Measurements from ENCODE around the gene BNIP3.

BNIP3 gene, protein sequence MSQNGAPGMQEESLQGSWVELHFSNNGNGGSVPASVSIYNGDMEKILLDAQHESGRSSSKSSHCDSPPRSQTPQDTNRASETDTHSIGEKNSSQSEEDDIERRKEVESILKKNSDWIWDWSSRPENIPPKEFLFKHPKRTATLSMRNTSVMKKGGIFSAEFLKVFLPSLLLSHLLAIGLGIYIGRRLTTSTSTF

DNA sequence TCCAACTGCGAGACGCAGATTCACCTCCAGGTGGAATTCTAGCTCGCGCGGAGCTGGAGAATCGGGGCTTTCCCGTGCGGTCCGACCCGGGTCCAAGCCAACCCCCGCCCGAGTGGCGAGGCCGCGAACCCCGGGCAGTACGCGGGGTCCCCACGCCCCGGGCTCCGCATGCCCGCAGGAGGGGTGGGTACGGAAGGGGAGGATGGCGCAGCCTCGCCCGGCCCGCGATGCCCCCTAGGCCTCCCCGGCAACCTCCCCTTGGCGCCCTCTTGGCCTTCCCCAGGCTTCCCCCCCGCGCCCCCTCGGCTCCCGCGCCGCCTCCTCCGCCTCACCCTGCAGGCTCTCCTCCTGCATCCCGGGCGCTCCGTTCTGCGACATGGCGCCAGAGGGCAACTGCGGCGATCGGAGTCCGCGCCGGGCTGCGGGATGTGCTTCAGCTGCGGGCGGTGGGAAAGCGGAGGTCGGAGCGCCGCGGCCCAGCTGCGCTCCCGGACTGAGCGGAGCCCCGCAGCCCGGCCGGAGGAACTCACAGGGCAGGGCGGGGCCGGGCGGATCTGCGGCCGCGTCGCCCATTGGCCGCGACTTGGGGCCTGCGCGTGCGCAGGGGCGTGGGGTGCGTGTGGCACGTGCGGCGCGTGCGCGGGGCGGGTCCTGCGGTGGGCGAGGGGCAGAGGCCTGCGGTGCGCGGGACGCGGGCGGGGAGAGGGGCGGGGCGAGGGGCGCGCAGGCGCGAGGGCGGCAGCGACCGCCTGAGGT is at the start of gene BNIP3:
BNIP3 (minus strand) TSS at position 495 of the 756 bp plus-strand sequence; CDS start at position 378, 117 bp downstream.
- peak; percentile 64 for DNase-seq

DNA sequence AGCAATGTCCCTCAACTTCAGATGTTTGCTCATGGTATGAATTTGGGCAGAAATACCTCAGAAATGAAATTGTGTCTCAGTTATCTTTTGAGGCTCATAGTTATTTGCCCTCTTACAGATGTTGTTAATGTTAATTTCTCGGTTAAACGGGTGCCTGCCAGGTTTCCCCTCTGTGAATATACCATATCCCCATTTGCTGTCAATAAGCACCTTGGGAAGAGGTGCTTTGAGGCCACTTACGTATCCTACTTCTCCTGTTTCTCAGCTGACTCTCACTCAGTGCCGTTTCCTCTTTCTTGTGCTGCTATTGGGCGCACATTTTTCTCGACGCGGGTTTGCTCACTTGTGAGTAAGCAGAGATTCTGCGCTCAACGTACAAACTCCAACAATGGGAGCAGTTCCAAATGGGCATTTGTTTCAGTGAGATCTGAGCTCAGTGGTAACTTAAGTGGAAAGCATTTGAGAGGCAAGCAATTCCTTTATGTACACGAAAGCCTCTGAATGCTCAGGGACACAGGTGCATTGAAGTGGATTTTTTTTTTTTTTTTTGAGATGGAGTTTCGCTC is 49.3 kb upstream of the BNIP3 start:
- DNase-seq = no peak

DNA sequence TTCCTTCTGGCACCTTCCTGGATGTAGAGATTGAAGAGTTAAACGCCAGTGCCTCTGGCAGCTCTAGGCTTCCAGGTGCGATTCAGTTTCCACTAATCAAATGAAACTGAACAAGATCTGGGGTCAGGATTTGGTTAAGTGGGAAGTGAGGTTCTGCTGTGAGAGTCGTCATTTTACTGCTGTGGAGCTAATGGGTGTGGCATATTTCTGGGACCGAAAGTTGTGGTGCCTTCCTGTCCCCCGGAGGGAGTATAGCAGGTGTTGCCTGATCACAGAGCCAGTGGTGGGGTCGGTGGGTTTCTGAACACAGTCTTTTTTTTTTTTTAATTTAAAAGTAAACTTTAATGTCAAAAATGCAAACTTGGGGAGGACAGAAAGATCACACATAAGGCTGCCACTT is 47.0 kb upstream of the BNIP3 start:
- no peak for DNase-seq

DNA sequence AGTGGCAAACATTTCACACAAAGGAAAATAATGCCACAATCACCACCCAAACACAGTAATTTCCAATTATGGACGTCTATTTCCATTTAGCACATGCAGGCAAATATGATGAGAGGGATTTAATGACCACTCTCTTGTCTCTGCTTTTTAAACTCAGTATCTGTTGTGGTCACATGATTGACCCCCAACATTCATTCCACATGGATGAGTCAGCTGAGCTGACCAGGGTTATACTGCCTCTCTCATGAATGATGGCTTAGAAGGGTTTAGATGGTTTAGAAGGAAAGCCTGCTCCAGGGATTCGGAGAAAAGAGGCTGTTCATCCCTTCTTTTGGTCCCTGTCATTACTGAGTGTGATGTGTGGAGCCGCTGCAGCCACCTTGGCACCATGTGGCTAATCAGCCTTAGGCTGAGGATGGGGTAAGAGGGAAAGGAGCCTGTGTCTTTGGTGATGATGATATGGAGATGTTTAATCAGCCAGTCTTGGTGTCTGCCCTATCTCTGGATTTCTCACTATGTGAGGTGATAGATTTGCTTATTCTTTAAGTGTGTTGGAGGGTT is 45.8 kb upstream of the BNIP3 start:
- no peak for DNase-seq

DNA sequence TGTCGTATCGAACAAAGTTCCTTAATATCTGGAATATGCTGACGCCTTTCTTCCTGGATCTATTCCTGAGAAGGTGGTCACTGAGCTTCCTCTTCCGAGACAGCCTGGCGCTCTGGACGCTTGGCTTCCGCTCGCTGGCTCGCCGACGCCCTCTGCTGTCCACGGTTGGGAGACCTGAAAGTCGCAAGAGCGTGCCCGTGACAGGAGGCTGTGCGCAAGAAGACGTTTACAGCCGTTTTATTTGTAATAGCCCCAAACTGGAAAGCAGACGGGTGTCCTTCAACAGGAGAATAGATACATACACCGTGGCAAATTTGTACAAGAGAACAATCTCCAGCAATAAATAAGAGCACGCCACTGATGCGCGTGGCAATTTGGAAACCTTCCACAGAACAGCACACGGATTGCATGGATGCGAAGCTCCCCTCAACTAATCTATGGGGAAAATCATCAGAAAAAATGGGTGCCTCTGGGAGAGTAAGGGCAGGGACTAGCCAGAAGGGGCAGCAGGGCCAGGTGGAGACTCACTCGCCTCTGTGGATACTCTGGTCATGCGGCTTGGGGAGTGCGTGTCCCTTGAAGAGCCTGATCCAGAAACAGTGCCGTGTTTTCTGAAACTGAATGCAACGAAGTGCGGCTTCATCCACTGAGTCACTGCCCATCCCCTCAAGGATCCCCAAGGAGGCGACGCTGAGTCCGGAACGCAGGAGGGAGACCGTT is 41.5 kb upstream of the BNIP3 start:
- DNase-seq = peak; percentile 10

DNA sequence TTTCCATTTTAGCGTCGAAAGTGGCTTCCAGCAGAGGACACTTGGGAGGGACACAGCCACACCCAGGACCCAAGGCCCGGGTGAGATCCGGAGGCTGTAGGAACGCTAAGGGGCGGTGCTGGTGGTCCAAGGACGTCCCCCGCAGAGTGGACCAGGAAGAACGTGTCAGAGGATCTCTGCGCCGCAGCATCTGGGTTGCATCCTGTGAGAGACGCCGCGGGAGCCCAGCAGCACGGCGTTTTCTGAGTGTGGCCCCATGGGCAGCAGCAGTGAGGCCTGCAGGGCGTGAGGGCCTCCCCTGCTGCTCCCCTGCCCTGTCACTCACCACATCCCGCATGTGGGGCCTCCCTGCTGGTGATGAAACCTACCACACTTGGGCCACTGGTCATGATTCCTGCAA is 40.5 kb upstream of the BNIP3 start:
- DNase-seq = no peak

DNA sequence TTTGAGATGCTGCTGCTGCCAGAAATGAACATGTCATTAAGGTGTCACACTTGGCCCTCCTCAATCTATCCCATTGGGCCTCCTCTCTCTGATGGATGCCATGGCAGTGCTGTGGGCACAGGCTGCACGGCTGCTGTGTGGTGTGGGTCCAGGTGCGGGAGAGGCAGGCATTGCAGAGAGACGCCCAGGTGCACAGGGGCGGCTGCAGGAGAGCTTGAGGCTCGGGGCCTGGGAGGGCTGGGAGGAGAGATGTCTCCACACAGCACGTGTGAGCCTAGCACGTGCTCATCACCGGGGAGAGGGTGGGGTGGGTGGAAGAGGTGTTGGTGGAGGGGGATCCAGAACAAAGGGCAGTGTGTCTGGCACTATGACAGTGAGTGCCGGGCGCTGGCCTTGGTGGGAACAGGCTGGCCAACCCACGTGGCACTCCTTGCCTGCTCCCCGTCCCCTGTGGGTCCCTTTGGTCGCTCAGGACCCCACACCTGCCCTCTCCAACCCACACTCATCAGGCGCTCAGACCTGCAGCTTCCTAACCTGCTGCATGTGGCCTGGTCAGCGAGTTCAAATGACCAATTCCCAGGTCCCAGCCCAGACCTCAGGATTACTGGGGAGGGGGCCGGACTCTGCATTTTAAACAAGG is 39.9 kb upstream of the BNIP3 start:
- DNase-seq = no peak

DNA sequence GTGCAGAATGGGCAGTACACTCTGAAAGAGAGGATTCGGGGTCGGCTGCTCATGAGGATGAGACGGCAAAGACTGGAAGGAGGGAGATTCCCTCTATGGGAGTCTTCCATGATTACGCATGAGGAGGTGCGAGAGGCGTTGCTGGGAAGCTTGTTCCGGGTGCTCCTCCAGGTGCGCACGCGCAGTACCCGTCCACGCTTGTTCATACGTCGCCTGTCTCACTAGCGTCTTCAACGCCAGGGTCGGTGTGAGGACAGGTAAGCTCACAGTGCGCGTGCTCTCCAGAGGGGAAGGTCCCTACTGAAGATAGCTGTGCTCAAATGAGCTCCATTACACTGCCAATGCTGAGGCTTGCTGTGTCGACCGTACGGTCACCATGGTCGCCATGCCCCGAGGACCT is 39.3 kb upstream of the BNIP3 start:
- DNase-seq = no peak

DNA sequence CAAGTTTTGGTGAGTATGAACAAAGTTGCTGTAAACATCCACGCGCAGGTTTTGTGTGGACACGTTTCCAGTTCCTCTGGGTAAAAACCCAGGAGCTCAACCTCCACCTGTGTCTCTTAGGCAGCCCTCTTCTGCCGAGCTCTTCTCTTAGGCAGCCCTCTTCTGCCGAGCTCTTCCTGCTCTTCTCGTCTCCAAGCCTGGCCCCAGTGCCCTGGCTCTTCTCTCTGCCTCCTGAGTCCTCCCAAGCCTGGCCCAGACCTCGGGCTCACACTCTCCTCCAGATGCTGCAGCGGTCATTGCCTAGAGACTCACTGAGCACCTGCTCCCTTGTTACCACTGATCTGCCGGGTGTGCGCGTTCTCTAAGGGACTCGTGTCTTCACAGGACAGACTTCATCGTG is 38.7 kb upstream of the BNIP3 start:
- DNase-seq = no peak

DNA sequence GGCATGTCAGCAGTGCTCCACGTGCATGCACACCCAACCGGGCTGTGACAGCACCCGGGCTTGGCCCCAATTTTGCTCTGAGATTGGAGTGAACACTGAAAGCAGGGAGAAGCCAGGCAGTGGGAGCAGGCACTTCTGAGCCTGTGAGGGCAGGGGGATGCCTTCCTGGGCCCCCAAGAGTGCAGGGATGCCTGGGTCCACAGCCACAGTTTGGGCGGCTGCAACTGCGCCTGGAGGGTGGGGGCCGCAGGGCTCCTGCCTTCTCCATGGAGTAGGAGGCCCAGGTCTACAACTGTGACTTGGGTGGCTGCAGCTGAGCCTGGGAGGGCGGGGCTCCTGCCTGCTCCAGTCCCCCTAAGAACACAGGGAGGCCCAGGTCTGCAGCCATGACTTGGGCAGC is 37.6 kb upstream of the BNIP3 start:
- DNase-seq = no peak

DNA sequence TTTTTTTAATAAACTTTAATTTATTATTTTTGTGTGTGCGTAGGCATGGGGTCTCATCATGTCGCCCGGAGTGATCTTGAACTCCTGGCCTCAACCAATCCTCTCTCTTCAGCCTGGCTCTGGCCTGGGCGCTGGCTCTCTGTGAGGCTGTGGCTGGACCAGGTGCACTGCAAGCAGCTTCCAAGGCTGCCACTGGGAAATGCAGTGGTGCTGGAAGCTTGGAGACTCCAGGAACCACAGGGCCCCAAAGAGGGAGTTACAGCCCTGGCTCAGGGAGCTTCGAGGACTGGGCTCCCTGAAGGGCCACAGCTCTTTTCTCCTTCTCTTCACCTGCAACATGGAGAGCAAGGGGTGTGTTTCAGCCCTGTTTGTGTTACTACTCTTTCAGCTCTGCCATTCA is 36.7 kb upstream of the BNIP3 start:
- no peak for DNase-seq

DNA sequence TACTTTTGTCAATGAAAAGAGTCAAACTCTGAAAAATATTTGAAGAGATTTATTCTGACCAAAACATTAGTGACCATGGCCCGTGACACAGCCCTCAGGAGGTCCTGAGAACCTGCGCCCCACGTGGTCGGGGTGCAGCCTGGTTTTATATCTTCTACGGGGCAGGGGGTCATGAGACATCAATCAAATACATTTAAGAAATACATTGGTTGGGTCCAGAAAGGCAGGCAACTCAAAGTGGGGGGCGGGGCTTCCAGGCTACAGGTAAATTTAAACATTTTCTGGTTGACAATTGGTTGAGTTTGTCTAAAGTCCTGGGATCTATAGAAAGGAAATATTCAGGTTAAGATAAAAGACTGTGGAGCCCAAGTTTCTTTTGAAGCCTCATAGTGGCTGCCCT is 34.8 kb upstream of the BNIP3 start:
- no peak for DNase-seq

DNA sequence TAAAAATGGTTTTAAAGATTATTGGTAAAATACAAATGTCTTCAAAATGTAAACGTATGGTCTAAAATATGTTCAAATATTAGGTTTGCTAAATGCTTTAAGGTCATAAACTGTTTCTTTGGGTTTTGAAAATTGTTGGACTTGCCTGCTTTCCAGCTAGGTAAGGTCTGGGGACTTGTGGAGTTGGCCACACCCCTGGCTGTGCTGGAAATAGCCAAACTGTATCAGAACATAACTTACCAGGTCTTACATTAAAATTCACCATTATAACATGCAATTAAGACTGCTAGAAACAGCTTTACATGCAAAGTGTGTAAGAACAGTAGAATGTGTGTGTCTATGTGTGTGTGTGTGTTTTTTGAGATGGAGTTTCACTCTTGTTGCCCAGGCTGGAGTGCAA is 29.7 kb upstream of the BNIP3 start:
- no peak for DNase-seq

DNA sequence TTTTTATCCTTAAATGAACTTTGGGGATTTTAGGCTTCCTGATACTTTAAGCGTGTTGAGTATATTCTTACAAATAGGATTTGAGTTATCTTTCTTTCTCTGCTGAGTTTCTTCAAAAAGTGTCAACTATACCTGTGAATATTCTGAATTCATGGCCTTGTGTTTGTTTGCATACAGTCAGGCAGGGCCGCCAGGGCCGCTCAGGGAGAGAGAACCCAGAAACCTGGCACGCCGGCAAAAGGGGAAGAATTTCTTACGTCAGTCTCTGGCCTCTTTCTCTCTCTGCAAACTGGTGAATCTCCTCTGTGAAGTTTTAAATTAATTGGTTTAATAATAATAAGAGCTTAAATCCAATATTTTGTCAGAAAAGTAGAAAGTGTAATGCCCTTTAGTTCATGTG is 29.3 kb upstream of the BNIP3 start:
- DNase-seq = no peak

DNA sequence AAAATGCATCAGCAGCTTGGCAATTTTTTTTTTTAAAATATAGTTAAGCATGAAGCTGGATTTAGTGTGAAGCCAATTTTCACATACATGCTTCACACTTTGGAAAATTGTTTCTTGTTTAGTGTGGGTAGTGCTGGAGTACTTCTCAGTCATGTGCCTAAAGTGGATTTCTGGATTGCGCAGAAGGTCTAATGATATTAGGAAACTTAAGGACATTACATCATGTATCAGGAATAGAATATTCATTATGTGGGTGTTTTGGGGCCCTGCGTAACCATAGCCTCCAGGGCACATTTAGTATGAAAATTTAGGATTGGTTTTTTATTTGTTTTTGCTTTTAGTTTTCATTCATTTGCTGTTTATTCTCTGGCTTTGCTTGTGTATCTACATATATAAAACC is 28.8 kb upstream of the BNIP3 start:
- no peak for DNase-seq

DNA sequence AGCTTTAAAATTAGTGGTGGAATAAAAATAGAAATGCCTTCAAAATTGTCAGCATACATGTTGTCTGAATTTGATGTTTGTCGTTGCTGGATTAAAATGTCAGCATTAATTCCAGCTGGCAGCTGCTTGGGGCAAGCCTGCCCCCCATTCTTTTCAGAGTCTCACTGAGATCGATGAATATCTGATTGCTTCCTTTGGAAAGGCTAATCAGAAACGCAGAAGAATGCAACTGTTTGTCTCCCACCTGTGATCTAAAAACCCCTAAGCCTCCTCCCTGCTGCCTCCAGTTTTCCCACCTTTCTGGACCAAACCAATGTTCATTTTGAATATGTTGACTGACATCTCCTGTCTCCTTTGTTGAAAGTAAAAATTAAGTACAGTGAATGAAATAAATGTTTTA is 27.9 kb upstream of the BNIP3 start:
- DNase-seq = no peak

DNA sequence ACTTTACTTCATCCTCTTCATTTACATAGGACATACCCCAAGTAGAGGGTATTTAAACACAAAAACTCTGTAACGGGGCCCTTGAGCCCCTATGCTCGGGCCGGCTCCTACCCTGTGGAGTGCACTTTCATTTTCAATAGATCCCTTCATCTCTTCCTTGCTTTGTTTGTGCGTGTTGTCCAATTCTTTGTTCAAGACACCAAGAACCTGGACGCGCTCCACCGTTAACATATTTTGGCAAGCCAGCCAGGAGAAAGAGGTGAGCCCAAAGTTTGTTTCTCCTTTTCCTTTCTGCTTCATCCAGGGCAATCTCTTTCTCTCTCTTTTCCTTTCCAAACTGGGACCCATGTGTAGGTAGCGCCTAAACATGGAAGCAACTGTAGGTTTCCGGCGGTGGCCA is 26.0 kb upstream of the BNIP3 start:
- no peak for DNase-seq

DNA sequence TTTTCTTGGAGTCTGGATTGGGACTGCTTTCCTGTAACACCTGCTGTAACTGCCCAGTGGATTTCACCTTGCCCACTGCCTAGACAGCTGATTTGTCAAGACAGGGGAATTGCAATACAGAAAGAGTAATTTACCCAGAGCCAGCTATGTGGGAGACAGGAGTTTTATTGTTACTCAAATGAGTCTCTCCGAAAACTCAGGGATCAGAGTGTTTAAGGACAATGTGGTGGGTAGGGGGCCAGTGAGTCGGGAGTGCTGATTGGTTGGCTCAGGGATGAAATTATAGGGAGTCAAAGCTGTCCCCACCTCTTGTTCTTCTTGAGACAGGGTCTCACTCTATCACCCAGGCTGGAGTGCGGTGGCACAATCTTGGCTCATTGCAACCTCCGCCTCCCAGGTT is 25.2 kb upstream of the BNIP3 start:
- DNase-seq = no peak

DNA sequence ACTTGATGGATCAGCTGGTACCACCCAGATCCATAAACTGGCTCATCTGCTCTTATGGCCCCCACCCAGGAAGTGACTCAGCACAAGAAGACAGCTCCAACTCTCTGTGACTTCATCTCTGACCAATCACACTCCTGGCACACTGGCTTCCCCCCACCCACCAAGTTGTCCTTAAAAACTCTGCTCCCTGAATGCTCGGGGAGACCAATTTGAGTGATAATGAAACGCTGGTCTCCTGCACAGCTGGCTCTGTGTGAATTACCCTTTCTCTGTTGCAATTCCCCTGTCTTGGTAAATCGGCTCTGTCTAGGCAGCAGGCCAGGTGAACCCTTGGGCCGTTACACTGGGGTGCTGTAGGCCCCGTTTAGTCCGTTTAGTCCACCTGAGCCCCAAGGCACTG is 23.4 kb upstream of the BNIP3 start:
- DNase-seq = no peak

DNA sequence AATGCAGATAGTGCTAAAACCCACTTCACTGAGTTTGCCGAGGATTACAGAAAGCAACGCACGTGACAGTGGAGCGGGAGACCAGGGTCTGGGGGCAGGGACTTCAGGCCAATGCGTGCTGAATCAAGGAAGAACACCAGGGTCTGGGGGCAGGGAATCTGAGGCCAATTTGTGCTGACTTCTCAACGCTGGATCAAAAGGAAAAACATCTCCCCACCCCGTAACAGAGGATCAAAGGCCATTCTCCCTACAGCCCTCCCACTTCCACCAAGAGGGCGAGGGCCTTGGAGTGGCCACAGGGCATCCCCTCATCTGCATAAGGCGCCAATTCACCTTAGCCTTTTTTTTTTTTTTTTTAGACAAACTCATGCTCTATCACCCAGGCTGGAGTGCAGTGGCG is 22.3 kb upstream of the BNIP3 start:
- DNase-seq = no peak

DNA sequence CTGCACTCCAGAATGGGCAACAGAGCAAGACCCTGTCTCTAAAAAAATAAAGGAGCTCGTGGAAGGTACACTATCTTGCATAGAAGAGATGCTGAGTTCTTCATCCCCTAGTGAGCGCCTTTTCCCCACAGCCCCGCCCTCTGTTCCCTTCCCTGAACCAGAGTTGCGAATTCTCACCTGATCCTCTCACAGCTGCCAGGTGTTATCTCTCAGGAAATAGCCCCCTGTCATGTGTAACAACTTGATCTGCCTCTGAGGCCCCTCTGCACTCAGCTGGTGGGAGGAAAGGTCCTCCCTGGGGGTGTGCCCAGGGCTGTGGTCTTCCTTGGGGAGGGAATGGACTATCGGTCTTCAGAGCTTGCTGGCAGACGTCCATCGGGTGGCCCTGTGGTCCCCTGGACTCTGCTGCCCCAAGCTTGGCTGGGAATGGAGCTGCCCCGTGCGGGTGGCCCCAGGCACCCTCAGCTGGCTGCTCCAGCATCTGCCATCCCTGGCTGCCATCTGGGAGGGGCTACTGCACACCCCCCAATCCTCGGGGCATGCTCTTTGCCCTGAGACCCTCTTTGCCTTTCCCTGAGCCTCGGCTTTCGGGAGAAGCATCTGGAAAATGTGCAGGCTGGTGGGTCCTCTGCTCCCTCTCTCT is 21.7 kb upstream of the BNIP3 start:
- DNase-seq = no peak

DNA sequence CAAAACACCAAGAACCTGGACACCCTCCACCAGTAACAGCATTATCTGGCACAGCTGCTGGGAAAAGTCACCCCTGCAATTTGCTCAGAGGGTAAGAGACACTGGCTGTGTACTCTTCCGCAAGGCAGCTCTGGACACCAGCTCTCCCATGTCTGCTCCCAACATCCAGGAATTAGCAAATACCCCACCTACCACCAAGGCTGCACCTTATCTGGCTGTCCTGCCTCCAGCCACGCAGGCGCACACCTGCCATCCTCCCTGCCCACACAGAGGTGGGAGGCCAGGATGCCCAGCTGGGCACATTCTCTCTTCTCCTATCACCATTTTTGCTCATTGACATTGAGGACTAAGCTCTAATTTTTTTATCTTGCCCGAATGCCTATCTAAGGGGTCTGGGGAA is 20.3 kb upstream of the BNIP3 start:
- DNase-seq = no peak

All from NCI-H226 (cell line).